Thymus (tissue), 14 donors: Measurements from ENCODE around the gene SOS2. TPM values are rescaled to one million over a fixed set of nuclear protein-coding genes. Genes with fewer than 3 reads are reported as not detected.

ENCODE experiments used
- DNase-seq, 9 donors: peaks; one replicate each; pipeline ENCODE4 v3.0.0-alpha.2; 2013; ENCODE audit warnings: low spot score in 9 of 9, low read depth in 6 of 9, missing footprints in 1 of 9
- H3K27ac ChIP-seq, 2 donors: one replicate each; pipeline ENCODE4 v1.5.1; 2013; ENCODE audit warnings: control low read depth in 1 of 2, low read depth in 1 of 2, low read length in 1 of 2, mild to moderate bottlenecking in 1 of 2, moderate library complexity in 1 of 2
- H3K27me3 ChIP-seq, 2 donors: one replicate each; pipeline ENCODE4 v1.5.1; 2013; ENCODE audit warnings: low read length in 1 of 2; ENCODE audit not compliant: control insufficient read depth in 2 of 2, insufficient read depth in 1 of 2
- H3K36me3 ChIP-seq, 2 donors: one replicate each; pipeline ENCODE4 v1.5.1; 2013; ENCODE audit warnings: low read length in 1 of 2, mild to moderate bottlenecking in 1 of 2, moderate library complexity in 1 of 2; ENCODE audit not compliant: control insufficient read depth in 2 of 2, insufficient read depth in 2 of 2
- H3K4me1 ChIP-seq, 2 donors: one replicate each; pipeline ENCODE4 v1.5.1; 2013; ENCODE audit warnings: low read length in 2 of 2; ENCODE audit not compliant: control insufficient read depth in 2 of 2, insufficient read depth in 2 of 2
- H3K4me3 ChIP-seq, 2 donors: one replicate each; pipeline ENCODE4 v1.5.1; 2013; ENCODE audit warnings: low read length in 2 of 2, control low read depth in 1 of 2, mild to moderate bottlenecking in 1 of 2
- H3K9me3 ChIP-seq, 2 donors: one replicate each; pipeline ENCODE4 v1.5.1; 2013; ENCODE audit warnings: low read length in 1 of 2, mild to moderate bottlenecking in 1 of 2; ENCODE audit not compliant: control insufficient read depth in 2 of 2, insufficient read depth in 1 of 2
- WGBS: extraction: QIAGEN DNeasy Blood & Tissue Kit; methylation state at CpG from one replicate; pipeline ENCODE4 v1.1.7; 2013; 5-methylcytosine and 5-hydroxymethylcytosine counted together
- long read RNA-seq, 10 donors: transcript quantifications; one replicate each; lab custom pipeline, GENCODE V29; 2026
- polyA plus RNA-seq: library from polyadenylated mRNA; stranded (reverse); fragments of 200-250 nt; gene quantifications from one replicate; pipeline ENCODE4 v1.2.3, GENCODE V29; 2013
- total RNA-seq: library from RNA; stranded (reverse); fragments of 120-200 nt; gene quantifications from one replicate; pipeline ENCODE4 v1.2.4, GENCODE V29; 2013
- donor health status: healthy.

Gene SOS2
- 11.5 TPM for total RNA-seq
- 15.4 TPM for polyA plus RNA-seq
- long read RNA-seq, donor 1, result 0 reads
- long read RNA-seq, donor 2, result 0 reads
- long read RNA-seq, donor 3, result 0 reads
- long read RNA-seq, donor 4, result 0 reads
- long read RNA-seq, donor 5, full-length matches to known transcripts, result 1 of 1 reads
- long read RNA-seq, donor 5, partial matches to known transcripts, result 0 of 1 reads
- long read RNA-seq, donor 5, other reads (novel, unspliced or antisense), result 0 of 1 reads
- long read RNA-seq, donor 6, result 0 reads
- long read RNA-seq, donor 7, full-length matches to known transcripts, result 2 of 2 reads
- long read RNA-seq, donor 7, partial matches to known transcripts, result 0 of 2 reads
- long read RNA-seq, donor 7, other reads (novel, unspliced or antisense), result 0 of 2 reads
- long read RNA-seq, donor 8, result 0 reads
- long read RNA-seq, donor 9, result 0 reads
- long read RNA-seq, donor 10, result 0 reads

DNA sequence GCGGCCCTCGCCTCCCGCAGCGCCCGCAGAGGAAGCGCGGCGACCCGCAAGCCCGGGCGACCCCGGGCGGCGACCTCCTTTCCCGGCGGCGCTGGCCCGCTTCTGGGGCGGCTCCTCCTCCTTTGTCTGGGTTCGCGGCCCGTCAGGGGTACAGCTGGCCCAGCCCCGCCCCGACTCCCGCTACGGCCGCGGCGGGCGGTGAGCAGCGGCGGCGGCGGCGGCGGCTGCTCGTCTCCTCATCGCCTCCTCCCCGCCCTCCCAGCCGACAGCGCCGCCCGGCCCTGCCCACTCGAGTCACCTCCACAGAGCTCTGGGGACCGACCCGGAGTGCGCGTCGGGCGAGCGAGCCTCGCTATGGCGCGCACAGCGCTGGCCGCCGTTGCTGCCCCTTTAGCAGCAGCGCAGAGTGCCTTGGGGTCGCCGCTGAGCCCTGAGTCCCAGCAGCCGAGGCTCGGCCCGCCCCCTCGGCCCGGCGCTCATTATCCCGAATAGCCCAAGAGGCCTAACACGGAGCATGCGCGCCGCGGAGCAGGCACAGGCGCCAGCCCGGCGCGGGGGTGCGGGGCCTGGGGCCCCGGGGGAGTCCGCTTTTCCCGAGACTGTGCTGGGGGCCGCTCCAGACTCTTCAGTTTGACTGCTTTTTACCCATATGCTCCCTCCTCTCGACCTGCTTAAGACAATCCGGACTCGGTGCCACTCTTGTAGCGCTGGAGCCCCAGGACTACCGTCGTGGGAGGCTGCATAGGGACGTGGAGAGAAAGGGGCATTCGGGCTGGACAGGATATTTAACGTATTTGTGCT is at the start of gene SOS2:
TSS of gene SOS2 (minus strand) at position 104 of the 801 bp plus-strand sequence. CDS start 295 bp downstream, outside the sequence.
- Histone ChIP-seq H3K27me3 (peaks cover 0 to 3% of the 10 kb centered on the region in 2 donors), H3K36me3 (no peaks in the 10 kb centered on the region), H3K4me3 (peak within 1 kb of the TSS; percentile 92 to 99), H3K4me1 (peaks cover 3% of the 10 kb centered on the region in 2 donors), H3K9me3 (peaks cover 0 to 3% of the 10 kb centered on the region in 2 donors), H3K27ac (peak within 1 kb of the TSS; percentile 89 to 97)
- WGBS, result under 1% methylated on average over 90 of the region's 90 CpGs
- peak; percentile 30 to 83 (median 60) for DNase-seq

DNA sequence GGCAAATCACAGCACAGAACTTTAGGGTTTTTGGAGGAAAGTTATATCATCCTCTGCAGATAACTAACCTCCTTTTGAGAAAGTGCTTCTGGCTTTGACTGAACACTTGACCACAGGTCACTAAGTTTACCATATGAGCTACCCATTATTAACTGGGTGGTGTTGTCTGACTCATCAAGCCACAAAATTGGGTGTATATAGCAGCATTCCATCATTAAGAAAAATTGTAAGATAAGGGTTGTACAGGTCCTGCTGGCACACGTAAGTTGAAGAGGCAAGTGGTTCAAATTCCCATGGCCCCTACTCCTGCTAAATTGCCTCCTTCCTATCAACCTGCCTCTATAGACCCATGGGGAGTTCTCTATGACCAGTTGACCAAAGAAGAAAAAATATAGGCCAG is 41.1 kb upstream of the SOS2 start:
- no peaks in the 10 kb centered on the region for H3K27me3 ChIP-seq
- 100% methylated on average over 1 of the region's 1 CpG for WGBS
- H3K4me3 ChIP-seq, result no peak overlapping the region

GRCh38 chr14:50270932-50271331 is 39.6 kb upstream of the SOS2 start:
- no peak for DNase-seq
- H3K9me3 ChIP-seq, result no peaks in the 10 kb centered on the region
- WGBS, result 96% methylated on average over 6 of the region's 6 CpGs
- no peak overlapping the region for H3K27ac ChIP-seq
- no peaks in the 10 kb centered on the region for H3K36me3 ChIP-seq
- H3K27me3 ChIP-seq, result no peaks in the 10 kb centered on the region
- no peaks in the 10 kb centered on the region for H3K4me1 ChIP-seq
- no peak overlapping the region for H3K4me3 ChIP-seq

More for the DNA sequence above, 41.1 kb upstream of the SOS2 start:
- H3K4me1 ChIP-seq, result no peaks in the 10 kb centered on the region
- H3K27ac ChIP-seq, result no peak overlapping the region
- no peak for DNase-seq
- no peaks in the 10 kb centered on the region for H3K9me3 ChIP-seq
- H3K36me3 ChIP-seq, result no peaks in the 10 kb centered on the region

DNA sequence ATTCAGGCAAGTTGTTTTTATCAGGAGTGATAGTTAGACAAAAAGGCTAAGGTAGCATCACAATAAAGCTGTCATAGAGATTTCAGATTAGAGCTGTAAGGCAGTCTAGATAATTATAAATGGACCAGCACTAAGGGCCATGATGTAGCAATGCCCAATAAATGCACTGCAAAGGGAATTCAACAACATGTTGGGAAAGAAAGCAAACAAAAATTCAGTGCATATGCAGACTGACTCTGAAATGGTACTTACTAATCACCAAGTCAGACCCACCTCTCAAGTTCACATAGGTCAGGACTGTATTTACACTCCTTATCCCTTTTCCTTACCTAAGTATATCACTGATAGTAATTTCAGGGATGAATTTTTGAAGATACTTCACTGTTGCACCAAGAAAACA is 33.7 kb upstream of the SOS2 start:
- no peak overlapping the region for H3K27ac ChIP-seq
- H3K9me3 ChIP-seq, result no peaks in the 10 kb centered on the region
- no peaks in the 10 kb centered on the region for H3K4me1 ChIP-seq
- DNase-seq, result no peak
- H3K27me3 ChIP-seq, result no peaks in the 10 kb centered on the region
- H3K4me3 ChIP-seq, result no peak overlapping the region
- H3K36me3 ChIP-seq, result no peaks in the 10 kb centered on the region

GRCh38 chr14:50263321-50263720 is 31.9 kb upstream of the SOS2 start:
- H3K27ac ChIP-seq, result no peak overlapping the region
- WGBS, result 96% methylated on average over 4 of the region's 4 CpGs
- no peak overlapping the region for H3K4me3 ChIP-seq
- no peaks in the 10 kb centered on the region for H3K36me3 ChIP-seq
- no peak for DNase-seq
- H3K27me3 ChIP-seq, result no peaks in the 10 kb centered on the region
- H3K4me1 ChIP-seq, result no peaks in the 10 kb centered on the region
- no peaks in the 10 kb centered on the region for H3K9me3 ChIP-seq

GRCh38 chr14:50262865-50263264 is 31.5 kb upstream of the SOS2 start:
- Histone ChIP-seq H3K4me3 (no peak overlapping the region), H3K27ac (no peak overlapping the region), H3K36me3 (no peaks in the 10 kb centered on the region), H3K27me3 (no peaks in the 10 kb centered on the region), H3K9me3 (no peaks in the 10 kb centered on the region), H3K4me1 (no peaks in the 10 kb centered on the region)
- 96% methylated on average over 2 of the region's 2 CpGs for WGBS
- DNase-seq, result no peak

GRCh38 chr14:50260511-50260910 is 29.1 kb upstream of the SOS2 start:
- H3K4me1 ChIP-seq, result no peaks in the 10 kb centered on the region
- no peaks in the 10 kb centered on the region for H3K9me3 ChIP-seq
- H3K36me3 ChIP-seq, result no peaks in the 10 kb centered on the region
- no peak overlapping the region for H3K27ac ChIP-seq
- peak in 8 of 9 donors; percentile 4 to 63 (median 19) for DNase-seq
- no peak overlapping the region for H3K4me3 ChIP-seq
- WGBS, result 59% methylated on average over 3 of the region's 3 CpGs
- no peaks in the 10 kb centered on the region for H3K27me3 ChIP-seq

DNA sequence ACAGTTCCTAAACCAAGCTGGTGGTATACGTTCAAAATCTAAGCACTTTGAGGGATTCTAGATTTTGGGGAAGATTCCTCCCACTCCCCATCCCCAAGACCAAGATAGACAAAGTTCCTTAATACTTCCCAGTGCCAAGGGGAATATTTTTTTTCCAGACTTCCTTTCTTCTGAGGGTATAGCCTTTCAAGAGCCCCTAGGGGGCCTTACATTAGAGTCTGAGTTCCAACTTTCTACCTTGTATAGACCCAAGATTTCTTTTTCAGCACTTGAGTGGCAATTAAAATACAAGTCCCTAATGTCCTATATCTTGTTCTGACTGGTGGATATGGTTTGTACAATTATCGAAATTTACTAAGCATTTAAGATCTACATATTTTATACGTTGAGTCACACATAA is 28.7 kb upstream of the SOS2 start:
- Histone ChIP-seq H3K4me3 (no peak overlapping the region), H3K9me3 (no peaks in the 10 kb centered on the region), H3K4me1 (no peaks in the 10 kb centered on the region), H3K27me3 (no peaks in the 10 kb centered on the region), H3K36me3 (no peaks in the 10 kb centered on the region), H3K27ac (no peak overlapping the region)
- DNase-seq, result no peak
- WGBS, result 98% methylated on average over 3 of the region's 3 CpGs

DNA sequence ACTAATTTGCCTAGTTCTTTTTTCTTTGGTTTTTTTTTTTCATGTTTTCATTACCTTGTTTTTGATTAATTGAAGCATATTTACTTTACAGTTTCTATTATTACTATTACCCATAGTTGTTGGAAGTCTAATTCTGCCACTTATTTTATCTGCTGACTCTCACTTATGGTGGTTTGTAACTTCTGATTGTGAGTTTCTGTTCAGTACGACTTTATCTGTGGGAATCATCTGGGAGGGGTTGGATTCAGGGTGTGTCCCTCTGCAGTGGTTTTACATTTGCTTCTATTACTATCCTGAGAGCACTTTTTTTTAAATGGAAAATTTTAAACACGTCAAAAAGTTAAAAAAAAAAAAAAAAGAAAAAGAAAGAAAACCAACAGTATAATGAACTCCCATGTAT is 26.4 kb upstream of the SOS2 start:
- H3K4me3 ChIP-seq, result no peak overlapping the region
- no peaks in the 10 kb centered on the region for H3K9me3 ChIP-seq
- no peaks in the 10 kb centered on the region for H3K27me3 ChIP-seq
- 76% methylated on average over 2 of the region's 2 CpGs for WGBS
- no peak for DNase-seq
- H3K36me3 ChIP-seq, result no peaks in the 10 kb centered on the region
- H3K27ac ChIP-seq, result no peak overlapping the region
- no peaks in the 10 kb centered on the region for H3K4me1 ChIP-seq
